ENCODE results near the gene ACTN1.
A peak's percentile ranks its signal among the peaks of the same experiment; 100 is the strongest.

The ACTN1 gene

GRCh38 chr14:68951800-68952530 is 27.1 kb downstream of the ACTN1 start:
- no peak for FAIRE-seq

GRCh38 chr14:68951035-68951797 is 27.9 kb downstream of the ACTN1 start:
- FAIRE-seq = peak; percentile 83
- peak; percentile 88 for DNase-seq (ENCODE audit: low spot score)

More at GRCh38 chr14:68951800-68952530, 27.1 kb downstream of the ACTN1 start:
- DNase-seq (ENCODE audit: low spot score) = no peak

GRCh38 chr14:68950111-68950510 is 29.0 kb downstream of the ACTN1 start:
- no peak for DNase-seq (ENCODE audit: low spot score)
- FAIRE-seq = no peak

- no peak for DNase-seq (ENCODE audit: low spot score)
- no peak for FAIRE-seq
Observed at GRCh38 chr14:68949601-68949965, 29.5 kb downstream of the ACTN1 start.

- no peak for DNase-seq (ENCODE audit: low spot score)
- no peak for FAIRE-seq
Observed at GRCh38 chr14:68948686-68949600, 30.2 kb downstream of the ACTN1 start.

GRCh38 chr14:68947802-68948201 is 31.3 kb downstream of the ACTN1 start:
- no peak for FAIRE-seq
- DNase-seq (ENCODE audit: low spot score) = no peak

GRCh38 chr14:68946489-68946822 is 32.6 kb downstream of the ACTN1 start:
- DNase-seq (ENCODE audit: low spot score) (no peak), FAIRE-seq (no peak)

GRCh38 chr14:68945585-68946488 is 33.3 kb downstream of the ACTN1 start:
- DNase-seq (ENCODE audit: low spot score) = no peak
- no peak for FAIRE-seq

- FAIRE-seq (no peak), DNase-seq (ENCODE audit: low spot score) (no peak)
Observed at GRCh38 chr14:68945190-68945584, 33.9 kb downstream of the ACTN1 start.

GRCh38 chr14:68944162-68944561 is 34.9 kb downstream of the ACTN1 start:
- DNase-seq (ENCODE audit: low spot score) = no peak
- FAIRE-seq = no peak

GRCh38 chr14:68943107-68943506 is 36.0 kb downstream of the ACTN1 start:
- DNase-seq (ENCODE audit: low spot score) (no peak), FAIRE-seq (no peak)

- DNase-seq (ENCODE audit: low spot score) = no peak
- no peak for FAIRE-seq
Observed at GRCh38 chr14:68942296-68943035, 36.6 kb downstream of the ACTN1 start.

- DNase-seq (ENCODE audit: low spot score) = peak; percentile 89
- FAIRE-seq = peak; percentile 75
Observed at GRCh38 chr14:68941820-68942219, 37.3 kb downstream of the ACTN1 start.

- DNase-seq (ENCODE audit: low spot score) = no peak
- FAIRE-seq = no peak
Observed at GRCh38 chr14:68940614-68941185, 38.4 kb downstream of the ACTN1 start.

- peak; percentile 90 for FAIRE-seq
- peak; percentile 97 for DNase-seq (ENCODE audit: low spot score)
Observed at GRCh38 chr14:68939893-68940613, 39.0 kb downstream of the ACTN1 start.

- DNase-seq (ENCODE audit: low spot score) = no peak
Observed at GRCh38 chr14:68939181-68939892, 39.8 kb downstream of the ACTN1 start.

GRCh38 chr14:68938271-68939150 is 40.6 kb downstream of the ACTN1 start:
- FAIRE-seq (peak; percentile 84), DNase-seq (ENCODE audit: low spot score) (peak; percentile 84)

More at GRCh38 chr14:68939181-68939892, 39.8 kb downstream of the ACTN1 start:
- no peak for FAIRE-seq
